Panc1 (cell line): ENCODE data around the gene LEAP2. TPM values are rescaled to one million over a fixed set of nuclear protein-coding genes. Genes with fewer than 3 reads are reported as not detected.
A peak's percentile ranks its signal among the peaks of the same experiment; 100 is the strongest.

Source experiments
- ATAC-seq: fragments of 200-7000 bp; cut with Tn5 transposase; 2 replicates; pipeline ENCODE4 v1.9.1; 2020; ENCODE audit warnings: mild to moderate bottlenecking, moderate library complexity
- BruUV-seq: library from RNA; stranded (reverse); fragments of 400-500 nt; replicated peaks from 2 replicates; lab custom pipeline; 2021; lab: Mats Ljungman, UMichigan
- CTCF ChIA-PET: fragments of 300-600 bp; sonication (Branson Sonifier 250); formaldehyde crosslinking; loops from one replicate; lab custom pipeline; 2022; ENCODE audit warnings: antibody characterized with exemption; lab: Charles Lee
- POLR2A ChIA-PET: fragments of 300-600 bp; sonication (Branson Sonifier 250); formaldehyde crosslinking; loops from one replicate; lab custom pipeline; 2022; ENCODE audit warnings: antibody characterized with exemption; lab: Charles Lee
- DNase-seq: peaks from one replicate; pipeline ENCODE4 v3.0.0-alpha.2; 2010; ENCODE audit warnings: low read depth, low spot score
- H3K27ac ChIP-seq: 2 replicates; pipeline ENCODE4 v1.5.1; 2011; ENCODE audit warnings: mild to moderate bottlenecking, low read length, inconsistent platforms
- H3K27me3 ChIP-seq: fragments of 200-500 bp; sonication (Bioruptor generic); 2 replicates; pipeline ENCODE4 v1.6.0; 2014; ENCODE audit warnings: low read length, inconsistent platforms; ENCODE audit not compliant: control insufficient read depth, insufficient read depth
- H3K36me3 ChIP-seq: fragments of 200-500 bp; sonication (Bioruptor generic); 2 replicates; pipeline ENCODE4 v1.5.1; 2014; ENCODE audit warnings: inconsistent platforms, mild to moderate bottlenecking, low read length, moderate library complexity; ENCODE audit not compliant: control insufficient read depth, insufficient read depth
- H3K4me1 ChIP-seq: 2 replicates; pipeline ENCODE4 v1.5.1; 2011; ENCODE audit warnings: inconsistent platforms, mild to moderate bottlenecking, low read length, moderate library complexity; ENCODE audit not compliant: control insufficient read depth, insufficient read depth
- H3K4me3 ChIP-seq, 2 experiments: 2 replicates each; pipeline ENCODE4 v1.5.1; 2011 to 2012; ENCODE audit warnings: low read depth in 2 of 2, low read length in 2 of 2, mild to moderate bottlenecking in 2 of 2, inconsistent platforms in 1 of 2, moderate library complexity in 1 of 2
- H3K9me3 ChIP-seq: fragments of 200-500 bp; sonication (Bioruptor generic); 2 replicates; pipeline ENCODE4 v1.5.1; 2014; ENCODE audit warnings: low read depth, mild to moderate bottlenecking, inconsistent platforms, low read length, moderate library complexity; ENCODE audit not compliant: control insufficient read depth, insufficient read depth
- CTCF ChIP-seq: fragments of 450-650 bp; IDR thresholded peaks from 2 replicates; pipeline ENCODE4 v1.5.1; 2017; ENCODE audit warnings: mild to moderate bottlenecking
- POLR2AphosphoS5 ChIP-seq: IDR thresholded peaks from 2 replicates; pipeline ENCODE4 v1.6.1; 2012; ENCODE audit warnings: mild to moderate bottlenecking, low read depth, low read length, moderate library complexity
- SIN3A ChIP-seq: IDR thresholded peaks from 2 replicates; pipeline ENCODE4 v1.6.1; 2012; ENCODE audit warnings: low read depth, mild to moderate bottlenecking, low read length, moderate library complexity, borderline replicate concordance; ENCODE audit not compliant: insufficient read depth
- TCF7L2 ChIP-seq: IDR thresholded peaks from 2 replicates; pipeline ENCODE4 v1.6.1; 2011; ENCODE audit warnings: mild to moderate bottlenecking, low read depth, low read length, inconsistent platforms
- in situ Hi-C: cut with HindIII; loops from 2 replicates; pipeline ENCODE4 v1.10.0; 2016; ENCODE audit warnings: low sequenced_read_pairs, low pct_unique_long_range_greater_than_20kb
- intact Hi-C: fragments of 100-400 bp; cut with micrococcal nuclease; formaldehyde crosslinking; loops from one replicate; pipeline ENCODE4 v1.10.0; 2022; ENCODE audit not compliant: unreplicated experiment
- total RNA-seq: library from RNA; stranded (reverse); gene quantifications from one replicate; pipeline ENCODE4 v1.2.1, GENCODE V29; 2021; ENCODE audit not compliant: unreplicated experiment
- TF ChIP-seq, protein P1 (sequence below), 2 experiments: IDR thresholded peaks; 2 replicates each; pipeline ENCODE4 v1.6.1; 2011 to 2012; ENCODE audit warnings: low read depth in 2 of 2, control low read depth in 1 of 2, low read length in 1 of 2, mild to moderate bottlenecking in 1 of 2, moderate library complexity in 1 of 2; ENCODE audit not compliant: insufficient read depth in 1 of 2

The LEAP2 gene
- total RNA-seq, 1 experiment from 2014 or later: 1.4 TPM

DNA sequence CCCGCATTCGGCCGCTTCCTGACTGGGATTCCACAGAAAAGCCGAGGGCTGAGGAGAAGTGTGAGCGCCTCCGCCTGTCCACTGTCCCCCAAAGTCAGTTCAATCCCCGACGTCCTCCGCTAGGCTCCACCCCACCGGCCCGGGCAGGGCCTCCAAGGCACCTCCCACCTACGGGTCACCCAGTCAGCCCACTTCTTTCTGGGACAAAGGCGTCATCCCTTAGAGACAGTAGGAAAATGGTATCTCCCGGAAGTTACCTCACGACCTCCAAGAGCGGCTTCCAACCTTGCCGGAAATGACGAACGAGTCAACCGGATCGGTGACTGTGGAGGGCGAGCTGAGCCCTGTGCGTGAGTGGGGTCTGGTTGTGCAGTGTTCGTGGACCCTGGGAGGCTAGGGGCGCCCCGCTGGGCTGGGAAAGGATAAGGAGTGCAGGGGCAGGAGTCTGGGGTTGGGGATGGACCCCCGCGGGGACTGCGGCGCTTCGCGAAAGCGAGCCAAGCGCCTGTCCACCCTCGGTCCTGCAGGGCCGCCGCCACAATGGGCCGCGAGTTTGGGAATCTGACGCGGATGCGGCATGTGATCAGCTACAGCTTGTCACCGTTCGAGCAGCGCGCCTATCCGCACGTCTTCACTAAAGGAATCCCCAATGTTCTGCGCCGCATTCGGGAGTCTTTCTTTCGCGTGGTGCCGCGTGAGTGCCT lies 7.0 kb upstream of the LEAP2 start, which contains the start of the genes GDF9 and UQCRQ:
Gene GDF9, minus strand, starts transcription at position 128 of the 704 bp plus-strand sequence. CDS start 1,936 bp downstream, outside the sequence.
Gene UQCRQ, plus strand, starts transcription at position 301 of the 704 bp plus-strand sequence. Its CDS starts 240 bp downstream, at position 541.
- TF ChIP-seq, protein P1, sequence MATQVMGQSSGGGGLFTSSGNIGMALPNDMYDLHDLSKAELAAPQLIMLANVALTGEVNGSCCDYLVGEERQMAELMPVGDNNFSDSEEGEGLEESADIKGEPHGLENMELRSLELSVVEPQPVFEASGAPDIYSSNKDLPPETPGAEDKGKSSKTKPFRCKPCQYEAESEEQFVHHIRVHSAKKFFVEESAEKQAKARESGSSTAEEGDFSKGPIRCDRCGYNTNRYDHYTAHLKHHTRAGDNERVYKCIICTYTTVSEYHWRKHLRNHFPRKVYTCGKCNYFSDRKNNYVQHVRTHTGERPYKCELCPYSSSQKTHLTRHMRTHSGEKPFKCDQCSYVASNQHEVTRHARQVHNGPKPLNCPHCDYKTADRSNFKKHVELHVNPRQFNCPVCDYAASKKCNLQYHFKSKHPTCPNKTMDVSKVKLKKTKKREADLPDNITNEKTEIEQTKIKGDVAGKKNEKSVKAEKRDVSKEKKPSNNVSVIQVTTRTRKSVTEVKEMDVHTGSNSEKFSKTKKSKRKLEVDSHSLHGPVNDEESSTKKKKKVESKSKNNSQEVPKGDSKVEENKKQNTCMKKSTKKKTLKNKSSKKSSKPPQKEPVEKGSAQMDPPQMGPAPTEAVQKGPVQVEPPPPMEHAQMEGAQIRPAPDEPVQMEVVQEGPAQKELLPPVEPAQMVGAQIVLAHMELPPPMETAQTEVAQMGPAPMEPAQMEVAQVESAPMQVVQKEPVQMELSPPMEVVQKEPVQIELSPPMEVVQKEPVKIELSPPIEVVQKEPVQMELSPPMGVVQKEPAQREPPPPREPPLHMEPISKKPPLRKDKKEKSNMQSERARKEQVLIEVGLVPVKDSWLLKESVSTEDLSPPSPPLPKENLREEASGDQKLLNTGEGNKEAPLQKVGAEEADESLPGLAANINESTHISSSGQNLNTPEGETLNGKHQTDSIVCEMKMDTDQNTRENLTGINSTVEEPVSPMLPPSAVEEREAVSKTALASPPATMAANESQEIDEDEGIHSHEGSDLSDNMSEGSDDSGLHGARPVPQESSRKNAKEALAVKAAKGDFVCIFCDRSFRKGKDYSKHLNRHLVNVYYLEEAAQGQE (IDR thresholded peaks at IDR 0.05; ENCODE audit: insufficient read depth in 1 of 2, low read depth in 2 of 2, low read length in 1 of 2): 0 out of 4 replicates have a peak, but pooled peaks of 1 of the 2 experiments have one; percentile 20
- TF ChIP-seq TCF7L2: no peak
- TF ChIP-seq POLR2AphosphoS5: peak; percentile 96
- TF ChIP-seq SIN3A: peak; percentile 88; the same call in 1 of the 2 replicates
- TF ChIP-seq CTCF: peak; percentile 37
- intact Hi-C loops (no loop called here), in situ Hi-C loops (no loop called here)
- POLR2A ChIA-PET: interaction anchor here (0.6 to 1.1 kb wide), 2 partner anchors 9 to 95 kb away, joined by 3 to 4 read pairs; no protein-coding TSS in a partner anchor
- Histone ChIP-seq H3K9me3 (no peaks in the 10 kb centered on the region), H3K4me3 (peak within 1 kb of the TSS; percentile 82 to 95), H3K27ac (peak within 1 kb of the TSS; percentile 94), H3K27me3 (no peaks in the 10 kb centered on the region), H3K36me3 (peaks cover 12% of the 10 kb centered on the region), H3K4me1 (peaks cover 17% of the 10 kb centered on the region)
- ATAC-seq (peak; percentile 99), DNase-seq (peak; percentile 98)
- no TSS peak for BruUV-seq
- CTCF ChIA-PET: interaction anchor here (0.5 to 0.7 kb wide), 3 partner anchors 27 to 366 kb away, joined by 3 read pairs; no protein-coding TSS in a partner anchor

GRCh38 chr5:132867046-132867451 lies 6.4 kb upstream of the LEAP2 start:
- BruUV-seq: no TSS peak

More at GRCh38 chr5:132867046-132867451, 6.4 kb upstream of the LEAP2 start:
- ChIA-PET POLR2A (interaction anchor here (1.1 kb wide), 1 partner anchor 10 kb away, joined by 3 read pairs; no protein-coding TSS in a partner anchor), CTCF (interaction anchor here (0.6 to 0.7 kb wide), 2 partner anchors 27 to 366 kb away, joined by 3 read pairs; no protein-coding TSS in a partner anchor)
- Histone ChIP-seq H3K27ac (peak overlapping the region; percentile 94), H3K4me1 (peaks cover 17% of the 10 kb centered on the region), H3K9me3 (no peaks in the 10 kb centered on the region), H3K27me3 (no peaks in the 10 kb centered on the region), H3K36me3 (peaks cover 12% of the 10 kb centered on the region), H3K4me3 (peak overlapping the region; percentile 82 to 95)
- intact Hi-C loops (no loop called here), in situ Hi-C loops (no loop called here)
- peak; percentile 25 for ATAC-seq
- DNase-seq: no peak
- TF ChIP-seq POLR2AphosphoS5 (no peak), SIN3A (no peak), TCF7L2 (no peak), CTCF (no peak)
- TF ChIP-seq, protein P1 (IDR thresholded peaks at IDR 0.05; ENCODE audit: insufficient read depth in 1 of 2, low read depth in 2 of 2, low read length in 1 of 2): no peak
